ENCODE results near the gene ODAD4. TPM values are rescaled to one million over a fixed set of nuclear protein-coding genes. Genes with fewer than 3 reads are reported as not detected.

ODAD4 gene
- total and polyA plus RNA-seq, 2 of the 8 experiments (the other 6 are each of a cell fraction or from before 2014, with no cell fraction given), result 0.48 to 1.3 TPM

GRCh38 chr17:41892021-41892376, 38.4 kb upstream of the ODAD4 start (continued):
- TF ChIP-seq RAD21 (IDR thresholded peaks at IDR 0.05 in 1 of 2, conservative IDR thresholded peaks at IDR 0.05 in 1 of 2; ENCODE audit: low read depth in 2 of 2, low read length in 2 of 2) (no peak), YY1 (IDR thresholded peaks at IDR 0.05; ENCODE audit: low read depth, low read length) (no peak)
- TF ChIP-seq, protein P1, sequence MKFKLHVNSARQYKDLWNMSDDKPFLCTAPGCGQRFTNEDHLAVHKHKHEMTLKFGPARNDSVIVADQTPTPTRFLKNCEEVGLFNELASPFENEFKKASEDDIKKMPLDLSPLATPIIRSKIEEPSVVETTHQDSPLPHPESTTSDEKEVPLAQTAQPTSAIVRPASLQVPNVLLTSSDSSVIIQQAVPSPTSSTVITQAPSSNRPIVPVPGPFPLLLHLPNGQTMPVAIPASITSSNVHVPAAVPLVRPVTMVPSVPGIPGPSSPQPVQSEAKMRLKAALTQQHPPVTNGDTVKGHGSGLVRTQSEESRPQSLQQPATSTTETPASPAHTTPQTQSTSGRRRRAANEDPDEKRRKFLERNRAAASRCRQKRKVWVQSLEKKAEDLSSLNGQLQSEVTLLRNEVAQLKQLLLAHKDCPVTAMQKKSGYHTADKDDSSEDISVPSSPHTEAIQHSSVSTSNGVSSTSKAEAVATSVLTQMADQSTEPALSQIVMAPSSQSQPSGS (IDR thresholded peaks at IDR 0.05; ENCODE audit: low read length), result no peak

All from H1 (cell line).